Measurements from ENCODE around the gene MAN2C1.

DNA sequence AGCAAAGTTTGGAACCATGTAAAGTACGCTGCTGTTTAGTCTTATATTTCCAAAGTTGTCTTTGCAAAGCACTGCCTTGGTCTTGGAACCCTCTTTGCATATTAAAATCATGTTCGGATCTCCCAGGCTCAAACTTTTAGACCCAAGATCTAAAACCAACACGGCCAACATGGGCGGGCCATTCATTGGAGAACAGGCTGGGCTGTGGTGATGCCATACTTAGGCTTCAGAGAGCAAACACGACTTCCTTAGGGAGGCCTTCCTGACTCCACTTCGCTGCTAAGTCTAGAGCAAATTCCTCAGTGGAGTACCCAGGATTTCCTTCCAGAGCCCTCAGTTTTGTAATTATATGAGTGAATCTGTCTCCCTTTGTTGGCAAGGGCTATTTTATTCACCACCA is 3.5 kb downstream of the MAN2C1 start:
- TF ChIP-seq, protein P1, sequence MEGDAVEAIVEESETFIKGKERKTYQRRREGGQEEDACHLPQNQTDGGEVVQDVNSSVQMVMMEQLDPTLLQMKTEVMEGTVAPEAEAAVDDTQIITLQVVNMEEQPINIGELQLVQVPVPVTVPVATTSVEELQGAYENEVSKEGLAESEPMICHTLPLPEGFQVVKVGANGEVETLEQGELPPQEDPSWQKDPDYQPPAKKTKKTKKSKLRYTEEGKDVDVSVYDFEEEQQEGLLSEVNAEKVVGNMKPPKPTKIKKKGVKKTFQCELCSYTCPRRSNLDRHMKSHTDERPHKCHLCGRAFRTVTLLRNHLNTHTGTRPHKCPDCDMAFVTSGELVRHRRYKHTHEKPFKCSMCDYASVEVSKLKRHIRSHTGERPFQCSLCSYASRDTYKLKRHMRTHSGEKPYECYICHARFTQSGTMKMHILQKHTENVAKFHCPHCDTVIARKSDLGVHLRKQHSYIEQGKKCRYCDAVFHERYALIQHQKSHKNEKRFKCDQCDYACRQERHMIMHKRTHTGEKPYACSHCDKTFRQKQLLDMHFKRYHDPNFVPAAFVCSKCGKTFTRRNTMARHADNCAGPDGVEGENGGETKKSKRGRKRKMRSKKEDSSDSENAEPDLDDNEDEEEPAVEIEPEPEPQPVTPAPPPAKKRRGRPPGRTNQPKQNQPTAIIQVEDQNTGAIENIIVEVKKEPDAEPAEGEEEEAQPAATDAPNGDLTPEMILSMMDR (IDR thresholded peaks at IDR 0.05): no peak
- no peak for TF ChIP-seq POLR2A (IDR thresholded peaks at IDR 0.05)
